WI38 (cell line): ENCODE measurements around the gene NAAA.
"Not testable (repeated sequence)": the region's sequence is repeated elsewhere in the genome, so short reads cannot be mapped to it uniquely, and the experiment has no call there.

Source experiments
- H3K4me3 ChIP-seq: 2 replicates; pipeline ENCODE4 v1.5.1; 2011; ENCODE audit warnings: low read depth, mild to moderate bottlenecking, control low read depth, low read length
- TF ChIP-seq, protein P1 (sequence below): IDR thresholded peaks from 2 replicates; pipeline ENCODE4 v1.5.1; 2012; ENCODE audit warnings: low read depth, mild to moderate bottlenecking, control low read depth, low read length

The NAAA gene

DNA sequence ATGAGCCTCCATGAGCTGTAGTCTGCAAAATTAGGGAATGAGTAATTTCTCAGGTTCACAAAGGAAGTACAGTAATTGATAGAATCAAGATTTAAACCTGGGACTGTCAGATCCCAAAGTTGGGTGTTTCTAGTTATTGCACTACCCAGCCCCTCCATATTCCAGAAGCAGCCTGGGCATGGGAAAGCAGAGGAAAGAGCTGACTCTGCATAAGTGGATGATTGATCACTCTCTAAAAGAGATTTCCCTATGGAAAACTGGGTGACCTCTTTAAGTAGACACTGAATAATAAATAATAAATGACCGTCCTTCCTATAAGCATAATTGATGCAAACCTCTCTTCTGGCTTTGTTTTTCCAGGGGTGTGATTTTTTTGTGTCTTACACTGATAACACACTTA, 5.2 kb downstream of the NAAA start:
- H3K4me3 ChIP-seq, result no peak overlapping the region
- TF ChIP-seq, protein P1, sequence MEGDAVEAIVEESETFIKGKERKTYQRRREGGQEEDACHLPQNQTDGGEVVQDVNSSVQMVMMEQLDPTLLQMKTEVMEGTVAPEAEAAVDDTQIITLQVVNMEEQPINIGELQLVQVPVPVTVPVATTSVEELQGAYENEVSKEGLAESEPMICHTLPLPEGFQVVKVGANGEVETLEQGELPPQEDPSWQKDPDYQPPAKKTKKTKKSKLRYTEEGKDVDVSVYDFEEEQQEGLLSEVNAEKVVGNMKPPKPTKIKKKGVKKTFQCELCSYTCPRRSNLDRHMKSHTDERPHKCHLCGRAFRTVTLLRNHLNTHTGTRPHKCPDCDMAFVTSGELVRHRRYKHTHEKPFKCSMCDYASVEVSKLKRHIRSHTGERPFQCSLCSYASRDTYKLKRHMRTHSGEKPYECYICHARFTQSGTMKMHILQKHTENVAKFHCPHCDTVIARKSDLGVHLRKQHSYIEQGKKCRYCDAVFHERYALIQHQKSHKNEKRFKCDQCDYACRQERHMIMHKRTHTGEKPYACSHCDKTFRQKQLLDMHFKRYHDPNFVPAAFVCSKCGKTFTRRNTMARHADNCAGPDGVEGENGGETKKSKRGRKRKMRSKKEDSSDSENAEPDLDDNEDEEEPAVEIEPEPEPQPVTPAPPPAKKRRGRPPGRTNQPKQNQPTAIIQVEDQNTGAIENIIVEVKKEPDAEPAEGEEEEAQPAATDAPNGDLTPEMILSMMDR, result no peak

DNA sequence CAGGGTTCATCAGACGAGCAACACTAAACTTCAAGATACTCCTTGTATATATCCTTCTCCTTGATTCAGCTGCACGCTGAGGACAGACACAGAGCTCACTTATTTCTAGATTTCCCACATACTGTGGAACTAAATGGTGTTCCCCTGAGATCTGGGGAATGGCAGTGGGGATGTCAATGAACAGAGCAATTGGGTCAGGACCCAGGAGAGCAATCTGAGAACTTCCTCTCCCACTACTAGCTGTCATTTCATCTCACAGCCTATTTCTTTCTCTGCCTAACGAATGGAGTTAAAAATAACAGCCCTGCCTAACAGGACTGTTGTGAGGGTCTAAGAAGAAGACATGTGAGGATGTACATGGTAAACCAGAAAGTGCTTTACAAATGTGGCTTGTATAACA, 10.7 kb downstream of the NAAA start:
- no peak overlapping the region for H3K4me3 ChIP-seq
- TF ChIP-seq, protein P1, result no peak

GRCh38 chr4:75924916-75925315, 15.9 kb downstream of the NAAA start:
- H3K4me3 ChIP-seq, result not testable (repeated sequence)

DNA sequence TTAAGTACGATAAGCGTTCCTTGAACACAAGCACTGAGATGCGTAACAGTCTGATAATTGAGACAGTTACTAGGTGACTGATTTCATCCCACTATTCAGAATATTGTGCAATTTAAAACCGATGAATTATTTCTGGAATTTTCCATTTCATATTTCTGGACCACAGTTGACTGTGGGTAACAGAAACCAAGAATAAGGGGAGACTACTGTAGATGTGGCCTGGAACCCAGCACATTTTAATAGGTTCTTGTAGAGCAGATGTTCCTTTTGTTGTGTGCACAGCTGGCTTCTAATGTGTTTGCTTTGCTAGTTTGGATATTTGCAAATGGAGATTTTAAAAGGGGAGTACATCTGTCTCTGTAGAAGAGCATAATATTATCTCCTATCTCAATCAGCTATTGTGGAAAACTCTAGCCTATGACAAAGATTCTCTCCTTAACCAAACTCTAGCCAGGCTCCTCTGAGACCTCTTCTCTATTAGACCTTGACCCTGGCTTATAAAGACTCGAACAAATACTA, 16.4 kb downstream of the NAAA start:
- TF ChIP-seq, protein P1, result no peak
- H3K4me3 ChIP-seq, result no peak overlapping the region

- no peak overlapping the region for H3K4me3 ChIP-seq
- TF ChIP-seq, protein P1, result no peak
Observed at GRCh38 chr4:75922588-75922987, 18.2 kb downstream of the NAAA start.

DNA sequence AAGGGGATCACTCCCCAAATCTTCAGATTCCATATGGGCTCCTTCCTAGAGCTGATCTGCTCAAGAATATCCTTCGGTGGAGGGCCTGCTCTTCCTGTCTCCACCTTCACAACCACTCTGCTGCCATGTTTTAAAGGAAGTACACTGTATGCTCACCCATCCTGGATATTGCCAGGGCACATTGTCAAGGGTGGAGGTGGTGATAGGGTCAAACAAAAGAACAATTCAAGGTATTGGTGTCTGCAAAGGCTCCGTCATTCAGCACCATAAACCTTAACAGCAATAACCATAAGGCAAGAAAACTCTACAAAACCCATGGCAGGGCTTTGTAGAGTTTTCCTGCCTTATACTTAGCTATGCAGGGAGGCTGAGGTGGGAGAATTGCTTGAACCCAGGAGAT, 18.9 kb downstream of the NAAA start:
- TF ChIP-seq, protein P1, result no peak
- H3K4me3 ChIP-seq, result no peak overlapping the region

DNA sequence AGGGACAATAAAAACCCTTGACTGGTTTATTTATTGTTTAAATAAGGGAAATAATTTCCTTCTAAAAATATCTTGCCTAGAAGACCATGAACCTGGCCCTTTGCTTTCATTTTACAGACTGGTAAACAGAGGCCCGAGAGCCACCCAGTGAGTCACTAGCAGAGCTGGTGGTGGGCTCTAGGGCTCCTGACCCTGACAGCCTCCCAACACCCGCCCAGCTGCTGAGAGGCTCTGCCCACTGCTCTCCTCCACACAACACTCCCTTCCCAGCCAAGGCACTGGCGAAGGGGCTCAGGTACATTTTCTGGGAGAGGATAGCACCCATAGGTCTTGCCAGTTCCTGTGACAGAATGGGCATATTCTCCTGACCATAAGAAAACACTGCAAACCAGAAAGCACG, 20.5 kb downstream of the NAAA start:
- TF ChIP-seq, protein P1, result no peak
- H3K4me3 ChIP-seq, result no peak overlapping the region

DNA sequence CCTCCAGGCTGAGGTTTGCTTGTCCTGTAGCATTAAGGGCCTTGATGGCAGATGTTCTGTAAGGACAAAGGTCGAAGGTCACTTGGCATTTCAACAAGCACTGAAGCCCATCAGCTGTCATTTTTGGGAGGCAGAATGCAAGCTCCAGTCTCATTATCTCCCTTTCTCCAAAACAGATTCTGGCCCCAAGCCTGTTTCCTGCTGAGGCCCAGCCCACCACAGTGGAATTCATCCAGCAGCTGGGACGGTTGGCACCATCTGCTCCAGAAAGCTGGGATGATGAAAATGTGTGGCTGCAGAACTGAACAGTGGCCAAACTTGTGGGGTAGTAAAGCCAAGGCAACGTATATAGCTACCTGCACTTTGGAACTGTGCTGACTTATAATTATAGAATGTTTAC, 20.9 kb downstream of the NAAA start:
- TF ChIP-seq, protein P1, result no peak
- no peak overlapping the region for H3K4me3 ChIP-seq
